A549 (cell line): ENCODE data around the gene GTF2A1. TPM values are rescaled to one million over a fixed set of nuclear protein-coding genes. Genes with fewer than 3 reads are reported as not detected.

Source experiments
- ATAC-seq, 2 experiments: fragments of 200-7000 bp in 1 of 2; fragments of >200 bp in 1 of 2; cut with Nextera tagmentation in 1 of 2; cut with Tn5 transposase in 1 of 2; 3 replicates each; pipeline versions ENCODE4 v1.8.0 to v1.9.1; 2018 to 2020; ENCODE audit warnings: mild to moderate bottlenecking in 1 of 2, moderate library complexity in 1 of 2
- CTCF ChIA-PET: fragments of 300-600 bp; sonication (Branson Sonifier 250); formaldehyde crosslinking; extraction: SDS; loops from one replicate; lab custom pipeline; 2021; ENCODE audit warnings: antibody characterized with exemption, inconsistent platforms; lab: Yijun Ruan, JAX
- POLR2A ChIA-PET: fragments of 350-600 bp; formaldehyde crosslinking; extraction: SDS; loops from one replicate; lab custom pipeline; 2021; ENCODE audit warnings: antibody characterized with exemption, inconsistent platforms; lab: Yijun Ruan, JAX
- DNase-seq, 2 experiments: peaks; one replicate each; pipeline versions ENCODE4 v3.0.0 to v3.0.0-alpha.2; 2011 to 2016; ENCODE audit warnings: low read depth in 1 of 2, low spot score in 1 of 2
- FAIRE-seq: peaks from 2 replicates; lab custom pipeline; 2011; peaks lifted over from hg19 to GRCh38; lab: Jason Lieb, UNC
- H3K27ac ChIP-seq, 2 experiments: fragments of >200 bp; sonication (Bioruptor Twin); formaldehyde crosslinking; 3 replicates each; pipeline ENCODE4 v1.5.1; 2016 to 2017
- H3K4me1 ChIP-seq: fragments of >200 bp; sonication (Bioruptor Twin); formaldehyde crosslinking; 3 replicates; pipeline ENCODE4 v1.6.1; 2016
- H3K4me2 ChIP-seq: fragments of >200 bp; sonication (Bioruptor Twin); formaldehyde crosslinking; 3 replicates; pipeline ENCODE4 v1.6.1; 2016
- H3K4me3 ChIP-seq: fragments of >200 bp; sonication (Bioruptor Twin); formaldehyde crosslinking; 3 replicates; pipeline ENCODE4 v1.5.1; 2016
- H3K9me3 ChIP-seq: fragments of >200 bp; sonication (Bioruptor Twin); formaldehyde crosslinking; 3 replicates; pipeline ENCODE4 v1.6.1; 2016
- CHD2 ChIP-seq: fragments of 150-350 bp; IDR thresholded peaks from 2 replicates; pipeline ENCODE4 v1.6.1; 2014; ENCODE audit warnings: low read length; ENCODE audit not compliant: partially characterized antibody
- CHD4 ChIP-seq: fragments of 200-600 bp; sonication (generic); IDR thresholded peaks from 2 replicates; pipeline ENCODE4 v1.6.1; 2016; ENCODE audit warnings: antibody characterized with exemption, mild to moderate bottlenecking, borderline replicate concordance
- EHF ChIP-seq: fragments of 250-450 bp; sonication (Bioruptor Pico); IDR thresholded peaks from 2 replicates; pipeline ENCODE4 v1.5.0; 2020; ENCODE audit warnings: mild to moderate bottlenecking
- EHMT2 ChIP-seq: fragments of 200-600 bp; sonication (generic); IDR thresholded peaks from 2 replicates; pipeline ENCODE4 v1.6.1; 2016; ENCODE audit warnings: antibody characterized with exemption, low read depth, mild to moderate bottlenecking, moderate library complexity
- FOSB ChIP-seq: fragments of 250-450 bp; sonication (Bioruptor Pico); IDR thresholded peaks from 2 replicates; pipeline ENCODE4 v1.5.0; 2020; ENCODE audit warnings: mild to moderate bottlenecking, moderate library complexity
- MAFK ChIP-seq: fragments of 450-650 bp; IDR thresholded peaks from 2 replicates; pipeline ENCODE4 v1.6.1; 2014; ENCODE audit not compliant: partially characterized antibody
- NFE2L2 ChIP-seq: fragments of 150-350 bp; conservative IDR thresholded peaks from 2 replicates; pipeline ENCODE4 v1.6.1; 2014; ENCODE audit warnings: low read length
- POLR2A ChIP-seq: IDR thresholded peaks from 2 replicates; pipeline ENCODE4 v1.6.1; 2012; ENCODE audit warnings: mild to moderate bottlenecking, low read length
- RARB ChIP-seq: fragments of 250-450 bp; sonication (Bioruptor Pico); IDR thresholded peaks from 2 replicates; pipeline ENCODE4 v1.8.0; 2021; ENCODE audit warnings: mild to moderate bottlenecking, moderate library complexity
- RFX5 ChIP-seq: fragments of 450-650 bp; IDR thresholded peaks from 2 replicates; pipeline ENCODE4 v1.7.1; 2014; ENCODE audit warnings: antibody characterized with exemption, mild to moderate bottlenecking, moderate library complexity
- SMC3 ChIP-seq: fragments of >200 bp; sonication (Bioruptor Twin); formaldehyde crosslinking; IDR thresholded peaks from 3 replicates; pipeline ENCODE4 v1.6.1; 2018; ENCODE audit warnings: inconsistent platforms
- ZNF302 ChIP-seq: fragments of 250-450 bp; sonication (Bioruptor Pico); IDR thresholded peaks from 2 replicates; pipeline ENCODE4 v1.9.0; 2021; ENCODE audit warnings: inconsistent platforms, mild to moderate bottlenecking, moderate library complexity
- WGBS: methylation state at CpG from one replicate; pipeline ENCODE4 v1.1.6; 2017; ENCODE audit errors: missing lambda C conversion rate; 5-methylcytosine and 5-hydroxymethylcytosine counted together
- polyA plus RNA-seq, 4 experiments: library from polyadenylated mRNA; depleted of rRNA in 3 of 4; stranded (reverse); fragments of >200 nt; fragmentation: RNase III in 1 of 4; extraction: RNeasy Plus Mini Kit Qiagen cat#74134 plus additional on column Dnase treatment in 1 of 4; gene quantifications; 2 replicates in 3 of 4; 3 replicates in 1 of 4; pipeline ENCODE4 v1.2.3, GENCODE V29; 2011 to 2017
- TF ChIP-seq, protein P1 (sequence below): fragments of 450-650 bp; IDR thresholded peaks from 2 replicates; pipeline ENCODE4 v1.6.1; 2014; ENCODE audit warnings: antibody characterized with exemption
- TF ChIP-seq, protein P2 (sequence below): fragments of >200 bp; sonication (Bioruptor Twin); formaldehyde crosslinking; IDR thresholded peaks from 3 replicates; pipeline ENCODE4 v1.6.1; 2016
- TF ChIP-seq, protein P3 (sequence below): fragments of 250-450 bp; sonication (Bioruptor Pico); IDR thresholded peaks from 2 replicates; pipeline ENCODE4 v1.5.0; 2021; ENCODE audit warnings: mild to moderate bottlenecking, moderate library complexity, borderline replicate concordance
- TF ChIP-seq, protein P4 (sequence below): IDR thresholded peaks from 2 replicates; pipeline ENCODE4 v1.6.1; 2012

The GTF2A1 gene
- polyA plus RNA-seq, 2 of the 4 experiments (the other 2 are of a cell fraction) = 12.5 to 19.6 TPM

DNA sequence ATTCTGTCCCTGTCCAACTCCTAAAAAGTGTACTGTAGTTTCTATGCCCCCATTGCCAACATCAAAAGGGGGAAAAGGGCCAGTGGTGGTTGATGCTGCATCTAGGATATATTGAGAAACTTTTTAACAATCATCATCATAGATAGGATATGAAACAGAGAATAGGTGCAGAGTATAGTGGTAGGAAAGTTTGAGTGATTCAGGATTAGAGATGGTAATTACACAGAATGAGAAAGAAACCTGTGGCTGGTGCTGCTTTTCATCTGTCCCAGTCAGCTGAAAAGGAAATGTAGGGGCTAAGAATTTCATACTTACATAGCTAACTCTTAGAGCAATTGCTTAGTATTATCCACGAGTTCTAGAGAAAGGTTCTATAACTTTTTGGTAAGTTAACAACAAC, 67.6 kb downstream of the GTF2A1 start:
- WGBS = 0% methylated on average over 1 of the region's 1 CpG
- FAIRE-seq = no peak
- ChIA-PET POLR2A (no interaction called here), CTCF (interaction anchor here (1.3 to 1.4 kb wide), 2 partner anchors 18 to 157 kb away, joined by 3 read pairs; no protein-coding TSS in a partner anchor)
- ATAC-seq = no peak
- DNase-seq = no peak
- no peak overlapping the region for H3K4me3 ChIP-seq
- H3K27ac ChIP-seq = no peak overlapping the region
- H3K4me1 ChIP-seq = no peaks in the 10 kb centered on the region
- no peaks in the 10 kb centered on the region for H3K9me3 ChIP-seq
- no peak for TF ChIP-seq ZNF302 (CRISPR knock-in tag)
- TF ChIP-seq, protein P1, sequence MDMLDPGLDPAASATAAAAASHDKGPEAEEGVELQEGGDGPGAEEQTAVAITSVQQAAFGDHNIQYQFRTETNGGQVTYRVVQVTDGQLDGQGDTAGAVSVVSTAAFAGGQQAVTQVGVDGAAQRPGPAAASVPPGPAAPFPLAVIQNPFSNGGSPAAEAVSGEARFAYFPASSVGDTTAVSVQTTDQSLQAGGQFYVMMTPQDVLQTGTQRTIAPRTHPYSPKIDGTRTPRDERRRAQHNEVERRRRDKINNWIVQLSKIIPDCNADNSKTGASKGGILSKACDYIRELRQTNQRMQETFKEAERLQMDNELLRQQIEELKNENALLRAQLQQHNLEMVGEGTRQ = no peak
- TF ChIP-seq EHMT2 = no peak
- TF ChIP-seq, protein P2, sequence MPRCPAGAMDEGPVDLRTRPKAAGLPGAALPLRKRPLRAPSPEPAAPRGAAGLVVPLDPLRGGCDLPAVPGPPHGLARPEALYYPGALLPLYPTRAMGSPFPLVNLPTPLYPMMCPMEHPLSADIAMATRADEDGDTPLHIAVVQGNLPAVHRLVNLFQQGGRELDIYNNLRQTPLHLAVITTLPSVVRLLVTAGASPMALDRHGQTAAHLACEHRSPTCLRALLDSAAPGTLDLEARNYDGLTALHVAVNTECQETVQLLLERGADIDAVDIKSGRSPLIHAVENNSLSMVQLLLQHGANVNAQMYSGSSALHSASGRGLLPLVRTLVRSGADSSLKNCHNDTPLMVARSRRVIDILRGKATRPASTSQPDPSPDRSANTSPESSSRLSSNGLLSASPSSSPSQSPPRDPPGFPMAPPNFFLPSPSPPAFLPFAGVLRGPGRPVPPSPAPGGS = no peak
- TF ChIP-seq, protein P3, sequence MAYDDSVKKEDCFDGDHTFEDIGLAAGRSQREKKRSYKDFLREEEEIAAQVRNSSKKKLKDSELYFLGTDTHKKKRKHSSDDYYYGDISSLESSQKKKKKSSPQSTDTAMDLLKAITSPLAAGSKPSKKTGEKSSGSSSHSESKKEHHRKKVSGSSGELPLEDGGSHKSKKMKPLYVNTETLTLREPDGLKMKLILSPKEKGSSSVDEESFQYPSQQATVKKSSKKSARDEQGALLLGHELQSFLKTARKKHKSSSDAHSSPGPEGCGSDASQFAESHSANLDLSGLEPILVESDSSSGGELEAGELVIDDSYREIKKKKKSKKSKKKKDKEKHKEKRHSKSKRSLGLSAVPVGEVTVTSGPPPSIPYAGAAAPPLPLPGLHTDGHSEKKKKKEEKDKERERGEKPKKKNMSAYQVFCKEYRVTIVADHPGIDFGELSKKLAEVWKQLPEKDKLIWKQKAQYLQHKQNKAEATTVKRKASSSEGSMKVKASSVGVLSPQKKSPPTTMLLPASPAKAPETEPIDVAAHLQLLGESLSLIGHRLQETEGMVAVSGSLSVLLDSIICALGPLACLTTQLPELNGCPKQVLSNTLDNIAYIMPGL = no peak
- no peak overlapping the region for H3K4me2 ChIP-seq

DNA sequence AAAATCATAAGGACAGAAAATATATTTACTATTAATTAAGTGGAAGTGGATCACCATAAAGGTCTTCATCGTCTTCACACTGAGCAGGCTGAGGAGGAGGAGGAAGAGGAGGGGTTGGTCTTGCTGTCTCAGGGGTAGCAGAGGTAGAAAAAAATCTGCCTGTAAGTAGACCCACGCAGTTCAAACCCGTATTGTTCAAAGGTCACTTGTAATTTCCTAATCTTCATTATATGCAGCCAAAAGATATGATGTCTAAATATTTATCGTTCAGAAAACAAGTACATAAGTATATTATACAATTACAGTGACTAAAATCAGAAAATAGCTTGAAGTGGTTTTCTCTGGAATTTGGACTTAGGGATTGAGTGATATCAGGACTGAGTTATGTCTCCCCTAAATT, 72.1 kb downstream of the GTF2A1 start:
- POLR2A ChIA-PET = no interaction called here
- WGBS = 44% methylated on average over 4 of the region's 4 CpGs
- H3K9me3 ChIP-seq = no peaks in the 10 kb centered on the region
- no peak overlapping the region for H3K4me3 ChIP-seq
- H3K4me1 ChIP-seq = no peaks in the 10 kb centered on the region
- no peak for ATAC-seq
- no peak overlapping the region for H3K4me2 ChIP-seq
- no peak for TF ChIP-seq MAFK
- TF ChIP-seq NFE2L2 = no peak
- no peak for TF ChIP-seq RARB (CRISPR knock-in tag)
- no peak for TF ChIP-seq FOSB (CRISPR knock-in tag)
- TF ChIP-seq CHD2 = no peak
- TF ChIP-seq CHD4 = no peak
- no peak for TF ChIP-seq POLR2A
- no peak for TF ChIP-seq EHF (CRISPR knock-in tag)
- H3K27ac ChIP-seq = no peak overlapping the region
- no peak for FAIRE-seq
- CTCF ChIA-PET = no interaction called here
- no peak for DNase-seq

DNA sequence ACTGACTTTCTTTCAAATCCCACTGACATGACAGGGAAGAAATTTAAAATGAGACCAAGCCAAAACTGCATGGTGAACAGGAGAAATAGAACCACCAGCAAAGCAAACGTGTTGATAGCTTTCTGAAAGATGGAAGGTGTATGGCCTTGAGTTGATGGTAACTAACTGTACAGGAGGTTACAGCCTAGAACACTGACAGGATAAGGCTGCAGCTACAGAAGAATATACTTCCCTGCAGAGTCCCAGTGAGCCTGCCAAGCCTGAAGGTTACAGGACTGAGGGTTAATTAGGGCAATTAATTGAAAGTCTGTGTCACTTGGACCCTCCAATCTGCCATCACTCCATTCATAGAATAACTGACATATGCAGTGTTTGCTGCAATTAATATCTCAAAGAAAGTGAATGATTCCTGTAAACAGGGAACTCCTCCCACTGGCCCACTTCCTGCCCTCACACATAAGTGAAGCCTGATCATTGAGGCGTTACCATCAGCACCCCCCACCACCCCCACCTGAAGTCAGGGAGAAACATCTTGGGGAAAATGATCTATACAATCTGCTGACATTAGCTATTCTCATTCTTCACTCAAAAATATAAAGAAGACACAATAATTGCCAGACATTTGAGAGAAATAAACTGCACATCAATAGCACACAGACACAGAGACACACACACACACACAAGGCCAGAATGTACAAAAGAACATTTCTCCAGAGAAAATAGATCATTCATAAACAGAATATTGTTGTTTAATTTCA, 73.4 kb downstream of the GTF2A1 start:
- FAIRE-seq = no peak
- ChIA-PET CTCF (interaction anchor here (1.8 kb wide), 1 partner anchor 16 kb away, joined by 3 read pairs; no protein-coding TSS in a partner anchor), POLR2A (no interaction called here)
- H3K4me3 ChIP-seq = no peak overlapping the region
- no peak for ATAC-seq
- no peak overlapping the region for H3K4me2 ChIP-seq
- H3K9me3 ChIP-seq = no peaks in the 10 kb centered on the region
- TF ChIP-seq RFX5 (no peak), CHD4 (no peak), MAFK (peak; percentile 57), SMC3 (no peak)
- TF ChIP-seq, protein P4, sequence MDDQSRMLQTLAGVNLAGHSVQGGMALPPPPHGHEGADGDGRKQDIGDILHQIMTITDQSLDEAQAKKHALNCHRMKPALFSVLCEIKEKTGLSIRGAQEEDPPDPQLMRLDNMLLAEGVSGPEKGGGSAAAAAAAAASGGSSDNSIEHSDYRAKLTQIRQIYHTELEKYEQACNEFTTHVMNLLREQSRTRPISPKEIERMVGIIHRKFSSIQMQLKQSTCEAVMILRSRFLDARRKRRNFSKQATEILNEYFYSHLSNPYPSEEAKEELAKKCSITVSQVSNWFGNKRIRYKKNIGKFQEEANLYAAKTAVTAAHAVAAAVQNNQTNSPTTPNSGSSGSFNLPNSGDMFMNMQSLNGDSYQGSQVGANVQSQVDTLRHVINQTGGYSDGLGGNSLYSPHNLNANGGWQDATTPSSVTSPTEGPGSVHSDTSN = no peak
- H3K4me1 ChIP-seq = no peaks in the 10 kb centered on the region
- DNase-seq = no peak
- H3K27ac ChIP-seq = no peak overlapping the region
- WGBS = 7% methylated on average over 2 of the region's 2 CpGs
